SU-DHL-6 (cell line): ENCODE results near the gene NID1.

Experiments used
- H2AFZ ChIP-seq: fragments of 200-600 bp; sonication (generic); 2 replicates; pipeline ENCODE4 v1.6.1; 2014; ENCODE audit warnings: low read depth, mild to moderate bottlenecking, moderate library complexity, mixed read lengths, antibody characterized with exemption, low read length; ENCODE audit not compliant: severe bottlenecking
- H3F3A ChIP-seq: fragments of 200-600 bp; shearing (Covaris generic); 2 replicates; pipeline ENCODE4 v1.6.0; 2016; ENCODE audit warnings: antibody characterized with exemption, mild to moderate bottlenecking; ENCODE audit not compliant: insufficient read depth
- H3K27ac ChIP-seq: fragments of 200-600 bp; sonication (generic); 2 replicates; pipeline ENCODE4 v1.5.1; 2016; ENCODE audit warnings: low read depth, mild to moderate bottlenecking, low read length, moderate library complexity, mixed read lengths
- H3K27me3 ChIP-seq: fragments of 200-600 bp; sonication (generic), shearing (Covaris generic); 2 replicates; pipeline ENCODE4 v1.6.0; 2014; ENCODE audit warnings: mild to moderate bottlenecking, low read length
- H3K36me3 ChIP-seq: fragments of 200-600 bp; sonication (generic); 2 replicates; pipeline ENCODE4 v1.6.1; 2014; ENCODE audit warnings: mild to moderate bottlenecking, low read length, mixed read lengths
- H3K4me2 ChIP-seq: fragments of 300-600, 200-600 bp; shearing (Covaris generic), sonication (generic); 2 replicates; pipeline ENCODE4 v1.6.0; 2014; ENCODE audit warnings: low read length, low read depth, mild to moderate bottlenecking; ENCODE audit not compliant: poor library complexity, severe bottlenecking
- H3K4me3 ChIP-seq: fragments of 200-600 bp; sonication (generic); 2 replicates; pipeline ENCODE4 v1.5.1; 2014; ENCODE audit warnings: antibody characterized with exemption, low read length, mild to moderate bottlenecking, mixed read lengths; ENCODE audit not compliant: insufficient read depth, poor library complexity, severe bottlenecking
- H3K79me2 ChIP-seq: fragments of 200-600 bp; sonication (generic); 2 replicates; pipeline ENCODE4 v1.6.1; 2014; ENCODE audit warnings: mild to moderate bottlenecking, low read length, moderate library complexity; ENCODE audit not compliant: insufficient read depth
- H3K9ac ChIP-seq: fragments of 200-600 bp; sonication (generic); 2 replicates; pipeline ENCODE4 v1.7.0; 2014; ENCODE audit warnings: mild to moderate bottlenecking, low read length
- H3K9me2 ChIP-seq: fragments of 200-600 bp; sonication (generic); replicated peaks from 2 replicates; pipeline ENCODE4 v1.6.1; 2014; ENCODE audit warnings: low read length; ENCODE audit not compliant: insufficient read depth
- H3K9me3 ChIP-seq: fragments of 200-600 bp; sonication (generic); 2 replicates; pipeline ENCODE4 v1.6.1; 2014; ENCODE audit warnings: low read length, mixed read lengths; ENCODE audit not compliant: insufficient read depth
- H4K20me1 ChIP-seq: fragments of 200-600 bp; sonication (generic); 2 replicates; pipeline ENCODE4 v1.6.1; 2014; ENCODE audit warnings: low read depth, mild to moderate bottlenecking, antibody characterized with exemption, low read length, moderate library complexity, mixed read lengths
- CTCF ChIP-seq: fragments of 200-600 bp; sonication (generic); IDR thresholded peaks from one replicate; pipeline ENCODE4 v1.5.1; 2017; ENCODE audit warnings: antibody characterized with exemption, mild to moderate bottlenecking, low read length, moderate library complexity; ENCODE audit not compliant: insufficient read depth, poor library complexity, severe bottlenecking
- EZH2phosphoT487 ChIP-seq: fragments of 200-600 bp; sonication (generic), shearing (Covaris generic); conservative IDR thresholded peaks from 2 replicates; pipeline ENCODE4 v1.6.1; 2018; ENCODE audit warnings: mild to moderate bottlenecking, antibody characterized with exemption, low read length, moderate library complexity, mixed read lengths

NID1 gene

GRCh38 chr1:236072001-236072400, 7.1 kb upstream of the NID1 start:
- TF ChIP-seq CTCF (no peak), EZH2phosphoT487 (no peak)
- Histone ChIP-seq H3F3A (no peaks in the 10 kb centered on the region), H3K9me2 (no peaks in the 10 kb centered on the region), H3K9ac (no peak overlapping the region), H4K20me1 (no peaks in the 10 kb centered on the region), H2AFZ (no peak overlapping the region), H3K36me3 (no peaks in the 10 kb centered on the region), H3K27ac (no peak overlapping the region), H3K27me3 (no peaks in the 10 kb centered on the region), H3K79me2 (no peaks in the 10 kb centered on the region), H3K4me3 (no peak overlapping the region), H3K9me3 (no peaks in the 10 kb centered on the region), H3K4me2 (no peak overlapping the region)

GRCh38 chr1:236070753-236071152, 5.9 kb upstream of the NID1 start:
- no peaks in the 10 kb centered on the region for H3K79me2 ChIP-seq

GRCh38 chr1:236069796-236070195, 4.9 kb upstream of the NID1 start:
- H3K9me2 ChIP-seq: no peaks in the 10 kb centered on the region
- H3K9ac ChIP-seq: no peak overlapping the region
- no peak for TF ChIP-seq CTCF
- no peak for TF ChIP-seq EZH2phosphoT487
- no peak overlapping the region for H3K27ac ChIP-seq
- no peaks in the 10 kb centered on the region for H3F3A ChIP-seq
- no peak overlapping the region for H3K4me3 ChIP-seq
- H3K4me2 ChIP-seq: no peak overlapping the region
- H3K9me3 ChIP-seq: no peaks in the 10 kb centered on the region
- no peak overlapping the region for H2AFZ ChIP-seq
- H4K20me1 ChIP-seq: no peaks in the 10 kb centered on the region
- no peaks in the 10 kb centered on the region for H3K36me3 ChIP-seq
- H3K79me2 ChIP-seq: no peaks in the 10 kb centered on the region
- no peaks in the 10 kb centered on the region for H3K27me3 ChIP-seq

More at GRCh38 chr1:236070753-236071152, 5.9 kb upstream of the NID1 start:
- H3K4me2 ChIP-seq: no peak overlapping the region
- H4K20me1 ChIP-seq: no peaks in the 10 kb centered on the region
- H3K36me3 ChIP-seq: no peaks in the 10 kb centered on the region
- H3K4me3 ChIP-seq: no peak overlapping the region
- no peaks in the 10 kb centered on the region for H3K9me2 ChIP-seq
- H3F3A ChIP-seq: no peaks in the 10 kb centered on the region
- no peaks in the 10 kb centered on the region for H3K27me3 ChIP-seq
- no peaks in the 10 kb centered on the region for H3K9me3 ChIP-seq
- no peak overlapping the region for H3K9ac ChIP-seq
- no peak overlapping the region for H2AFZ ChIP-seq
- H3K27ac ChIP-seq: no peak overlapping the region
- TF ChIP-seq EZH2phosphoT487 (no peak), CTCF (no peak)
